Mesenchymal stem cell (in vitro differentiated cells and primary cell): ENCODE results near the gene PLCB1.

Experiments used
- DNase-seq: peaks from one replicate; pipeline ENCODE4 v3.0.0-alpha.2; 2013
- H2AFZ ChIP-seq: one replicate; pipeline ENCODE4 v1.6.1; 2013; ENCODE audit warnings: low read depth, mild to moderate bottlenecking, control low read depth, inconsistent platforms, low read length, moderate library complexity
- H2AK5ac ChIP-seq: 2 replicates; pipeline ENCODE4 v1.6.1; 2013; ENCODE audit warnings: low read length, moderate library complexity, mild to moderate bottlenecking, inconsistent platforms; ENCODE audit not compliant: severe bottlenecking
- H2BK120ac ChIP-seq: one replicate; pipeline ENCODE4 v1.6.1; 2013; ENCODE audit warnings: low read depth, mild to moderate bottlenecking, inconsistent platforms, low read length, moderate library complexity
- H2BK12ac ChIP-seq, 2 experiments: one replicate each; pipeline ENCODE4 v1.6.1; 2013; ENCODE audit warnings: inconsistent platforms in 2 of 2, low read length in 2 of 2, mild to moderate bottlenecking in 2 of 2, moderate library complexity in 2 of 2, control low read depth in 1 of 2
- H2BK15ac ChIP-seq: one replicate; pipeline ENCODE4 v1.6.1; 2013; ENCODE audit warnings: mild to moderate bottlenecking, low read depth, inconsistent platforms; ENCODE audit not compliant: poor library complexity, severe bottlenecking
- H2BK5ac ChIP-seq: 2 replicates; pipeline ENCODE4 v1.6.1; 2013; ENCODE audit warnings: low read depth, mild to moderate bottlenecking, low read length, control low read depth, inconsistent platforms; ENCODE audit not compliant: poor library complexity, severe bottlenecking
- H3K14ac ChIP-seq, 2 experiments: one replicate each; pipeline ENCODE4 v1.6.1; 2013; ENCODE audit warnings: inconsistent platforms in 2 of 2, low read length in 2 of 2, control low read depth in 1 of 2, mild to moderate bottlenecking in 1 of 2, moderate library complexity in 1 of 2
- H3K18ac ChIP-seq, 2 experiments: one replicate each; pipeline ENCODE4 v1.6.1; 2013; ENCODE audit warnings: inconsistent platforms in 2 of 2, low read length in 2 of 2, control low read depth in 1 of 2, low read depth in 1 of 2, mild to moderate bottlenecking in 1 of 2
- H3K23ac ChIP-seq, 2 experiments: one replicate each; pipeline ENCODE4 v1.6.1; 2013; ENCODE audit warnings: inconsistent platforms in 2 of 2, low read length in 2 of 2, mild to moderate bottlenecking in 2 of 2, moderate library complexity in 2 of 2, control low read depth in 1 of 2
- H3K27ac ChIP-seq: 2 replicates; pipeline ENCODE4 v1.5.1; 2013; ENCODE audit warnings: mild to moderate bottlenecking, moderate library complexity, low read length, control low read depth, inconsistent platforms; ENCODE audit not compliant: poor library complexity, severe bottlenecking
- H3K27me3 ChIP-seq, 2 experiments: 2 replicates each; pipeline versions ENCODE4 v1.6.1 to v1.7.0; 2013; ENCODE audit warnings: low read length in 2 of 2, mild to moderate bottlenecking in 2 of 2, moderate library complexity in 2 of 2, control low read depth in 1 of 2, inconsistent platforms in 1 of 2; ENCODE audit not compliant: control insufficient read depth in 1 of 2, insufficient read depth in 1 of 2
- H3K36me3 ChIP-seq, 2 experiments: 2 replicates each; pipeline versions ENCODE4 v1.6.1 to v1.7.0; 2013; ENCODE audit warnings: low read length in 2 of 2, control low read depth in 1 of 2, inconsistent platforms in 1 of 2, low read depth in 1 of 2, mild to moderate bottlenecking in 1 of 2; ENCODE audit not compliant: insufficient read depth in 2 of 2, control insufficient read depth in 1 of 2
- H3K4ac ChIP-seq, 2 experiments: one replicate each; pipeline ENCODE4 v1.6.1; 2013; ENCODE audit warnings: inconsistent platforms in 2 of 2, low read length in 2 of 2, mild to moderate bottlenecking in 2 of 2, moderate library complexity in 2 of 2, control low read depth in 1 of 2, low read depth in 1 of 2
- H3K4me1 ChIP-seq: 2 replicates; pipeline ENCODE4 v1.6.1; 2013; ENCODE audit warnings: low read depth, low read length, control low read depth; ENCODE audit not compliant: control insufficient read depth, insufficient read depth
- H3K4me2 ChIP-seq: 2 replicates; pipeline ENCODE4 v1.6.1; 2013; ENCODE audit warnings: low read length, mild to moderate bottlenecking, inconsistent platforms; ENCODE audit not compliant: poor library complexity, severe bottlenecking
- H3K4me3 ChIP-seq, 2 experiments: 2 replicates each; pipeline versions ENCODE4 v1.5.1 to v1.7.0; 2013; ENCODE audit warnings: low read length in 2 of 2, mild to moderate bottlenecking in 2 of 2, control low read depth in 1 of 2, low read depth in 1 of 2; ENCODE audit not compliant: insufficient read depth in 1 of 2
- H3K79me1 ChIP-seq: replicated peaks from 2 replicates; pipeline ENCODE4 v1.6.1; 2013; ENCODE audit warnings: mild to moderate bottlenecking, control low read depth, low read length, inconsistent platforms; ENCODE audit not compliant: poor library complexity, severe bottlenecking
- H3K9ac ChIP-seq: 2 replicates; pipeline ENCODE4 v1.7.0; 2013; ENCODE audit warnings: mild to moderate bottlenecking, low read length, moderate library complexity
- H3K9me3 ChIP-seq: 2 replicates; pipeline ENCODE4 v1.7.0; 2013; ENCODE audit warnings: mild to moderate bottlenecking, low read length; ENCODE audit not compliant: control insufficient read depth
- H4K8ac ChIP-seq: one replicate; pipeline ENCODE4 v1.6.1; 2013; ENCODE audit warnings: inconsistent platforms, mild to moderate bottlenecking, low read length, moderate library complexity
- H4K91ac ChIP-seq: one replicate; pipeline ENCODE4 v1.6.1; 2013; ENCODE audit warnings: mild to moderate bottlenecking, low read length, inconsistent platforms
- WGBS: methylation state at CpG from one replicate; pipeline ENCODE4 v1.1.7; 2013; ENCODE audit warnings: mixed read lengths; 5-methylcytosine and 5-hydroxymethylcytosine counted together

PLCB1 gene

DNA sequence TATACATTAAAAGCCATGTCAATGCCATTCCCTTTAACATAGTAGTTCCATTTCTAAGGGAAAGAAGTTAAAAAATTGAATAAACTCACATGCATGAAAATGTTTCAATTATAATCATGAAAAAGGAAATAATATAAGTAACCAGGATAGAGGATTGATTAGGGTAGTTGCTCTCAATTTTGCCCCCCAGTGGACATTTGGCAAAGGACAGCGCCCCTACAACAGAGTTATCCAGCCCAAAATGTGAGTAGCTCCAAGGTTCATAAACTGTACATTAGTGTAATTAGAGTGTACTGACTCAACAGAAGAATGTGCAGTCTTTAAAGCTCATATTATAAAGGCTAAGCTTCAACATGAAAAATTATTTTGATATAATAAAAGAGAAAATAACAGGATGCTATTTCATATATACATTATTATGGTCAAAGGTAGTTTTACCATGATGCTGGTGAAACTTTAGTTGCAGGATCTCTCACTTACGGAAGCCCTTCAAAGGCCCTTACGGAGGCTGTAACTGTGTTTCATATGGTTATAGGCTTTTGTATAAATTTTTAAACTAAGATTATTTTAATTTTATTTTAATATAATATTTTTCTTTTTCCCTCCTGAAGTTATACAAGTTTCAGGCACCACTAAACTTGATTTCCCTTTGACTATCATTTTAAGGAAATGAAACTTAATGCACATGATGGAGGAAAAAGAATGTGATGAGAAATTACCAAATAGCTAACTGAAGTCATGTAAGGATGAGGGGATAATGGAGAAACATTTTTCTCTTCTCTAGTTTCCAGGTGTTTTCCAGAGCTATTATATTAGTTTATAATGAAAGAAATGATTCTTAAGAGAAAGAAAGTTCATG lies 403.6 kb downstream of the PLCB1 start:
- Histone ChIP-seq H3K18ac (no peak overlapping the region), H2BK5ac (no peak overlapping the region), H3K4me2 (no peak overlapping the region), H3K14ac (no peak overlapping the region), H2AFZ (no peak overlapping the region), H3K4me3 (no peak overlapping the region), H2BK15ac (no peak overlapping the region), H3K27me3 (no peaks in the 10 kb centered on the region), H3K23ac (no peak overlapping the region), H2AK5ac (no peak overlapping the region), H3K36me3 (no peaks in the 10 kb centered on the region), H3K9me3 (no peaks in the 10 kb centered on the region), H3K9ac (no peak overlapping the region), H4K8ac (no peak overlapping the region), H2BK12ac (no peak overlapping the region), H3K4ac (no peak overlapping the region), H4K91ac (no peak overlapping the region), H2BK120ac (no peak overlapping the region), H3K27ac (no peak overlapping the region), H3K4me1 (no peaks in the 10 kb centered on the region), H3K79me1 (no peaks in the 10 kb centered on the region)
- peak; percentile 28 for DNase-seq
- WGBS, result 80% methylated on average over 1 of the region's 3 CpGs

DNA sequence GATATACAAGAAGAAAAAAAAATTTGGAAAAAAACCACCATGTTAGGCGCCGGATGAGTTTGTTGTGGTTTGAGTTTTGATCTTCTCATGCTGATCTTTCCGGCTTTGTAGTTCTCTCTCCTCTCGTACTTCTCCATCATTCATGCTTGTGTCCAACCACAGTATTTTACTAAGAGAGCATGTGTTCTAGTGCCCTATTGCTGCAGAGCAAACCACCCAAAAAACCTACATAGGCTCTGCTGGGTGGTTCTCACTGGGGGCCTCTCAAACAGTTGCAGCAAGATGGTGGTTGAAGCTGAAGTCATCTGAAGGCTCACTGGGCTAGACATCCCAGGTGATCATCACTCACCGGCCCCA lies 404.2 kb downstream of the PLCB1 start:
- Histone ChIP-seq H2AK5ac (no peak overlapping the region), H3K4me2 (no peak overlapping the region), H2BK120ac (no peak overlapping the region), H3K23ac (no peak overlapping the region), H4K8ac (no peak overlapping the region), H3K9me3 (no peaks in the 10 kb centered on the region), H3K18ac (no peak overlapping the region), H2BK12ac (no peak overlapping the region), H2BK5ac (no peak overlapping the region), H3K27me3 (no peaks in the 10 kb centered on the region), H2AFZ (no peak overlapping the region), H3K4ac (no peak overlapping the region), H4K91ac (no peak overlapping the region), H3K27ac (no peak overlapping the region), H3K9ac (no peak overlapping the region), H3K36me3 (no peaks in the 10 kb centered on the region), H3K4me1 (no peaks in the 10 kb centered on the region), H3K14ac (no peak overlapping the region), H2BK15ac (no peak overlapping the region), H3K79me1 (no peaks in the 10 kb centered on the region), H3K4me3 (no peak overlapping the region)
- WGBS, result 99% methylated on average over 5 of the region's 5 CpGs
- DNase-seq, result no peak

- no peak overlapping the region for H3K4me2 ChIP-seq
- H2BK120ac ChIP-seq, result no peak overlapping the region
- no peaks in the 10 kb centered on the region for H3K4me1 ChIP-seq
- no peak overlapping the region for H2BK15ac ChIP-seq
- H3K4ac ChIP-seq, result no peak overlapping the region
- no peak overlapping the region for H2AK5ac ChIP-seq
- no peaks in the 10 kb centered on the region for H3K9me3 ChIP-seq
- no peak overlapping the region for H2BK12ac ChIP-seq
- no peak overlapping the region for H4K8ac ChIP-seq
- H3K23ac ChIP-seq, result no peak overlapping the region
- H3K9ac ChIP-seq, result no peak overlapping the region
- H3K18ac ChIP-seq, result no peak overlapping the region
- no peak overlapping the region for H2BK5ac ChIP-seq
- no peaks in the 10 kb centered on the region for H3K27me3 ChIP-seq
- no peak overlapping the region for H3K14ac ChIP-seq
- no peak overlapping the region for H4K91ac ChIP-seq
- DNase-seq, result no peak
- no peaks in the 10 kb centered on the region for H3K36me3 ChIP-seq
- H2AFZ ChIP-seq, result no peak overlapping the region
- no peak overlapping the region for H3K4me3 ChIP-seq
- no peak overlapping the region for H3K27ac ChIP-seq
- no peaks in the 10 kb centered on the region for H3K79me1 ChIP-seq
Measured at GRCh38 chr20:8540466-8540865, 408.4 kb downstream of the PLCB1 start.

- Histone ChIP-seq H2BK120ac (no peak overlapping the region), H4K91ac (no peak overlapping the region), H3K9ac (no peak overlapping the region), H3K79me1 (no peaks in the 10 kb centered on the region), H3K14ac (no peak overlapping the region), H2AK5ac (no peak overlapping the region), H3K27me3 (no peaks in the 10 kb centered on the region), H2BK15ac (no peak overlapping the region), H3K23ac (no peak overlapping the region), H3K18ac (no peak overlapping the region), H3K27ac (no peak overlapping the region), H4K8ac (no peak overlapping the region), H2BK12ac (no peak overlapping the region), H3K4me1 (no peaks in the 10 kb centered on the region), H3K4ac (no peak overlapping the region), H3K9me3 (no peaks in the 10 kb centered on the region), H3K36me3 (no peaks in the 10 kb centered on the region), H2AFZ (no peak overlapping the region), H2BK5ac (no peak overlapping the region), H3K4me2 (no peak overlapping the region), H3K4me3 (no peak overlapping the region)
- no peak for DNase-seq
- WGBS, result 96% methylated on average over 6 of the region's 9 CpGs
Measured at GRCh38 chr20:8542110-8542486, 410.0 kb downstream of the PLCB1 start.
